Measurements from ENCODE around the gene ITGB5.
"Not testable (repeated sequence)": the region's sequence is repeated elsewhere in the genome, so short reads cannot be mapped to it uniquely, and the experiment has no call there.

GRCh38 chr3:124827476-124828206 is 59.5 kb downstream of the ITGB5 start:
- TF ChIP-seq CTCF, EP300, POLR2A, POLR2AphosphoS5 (IDR thresholded peaks at IDR 0.05): not testable (repeated sequence)

Measured in suprapubic skin (tissue), 4 donors.